Measurements from ENCODE around the gene IHH. TPM values are rescaled to one million over a fixed set of nuclear protein-coding genes. Genes with fewer than 3 reads are reported as not detected.

Gene IHH
- total RNA-seq, 1 donor from 2014 or later = 0.16 TPM

- peaks cover 11% of the 10 kb centered on the region for H3K27me3 Mint-ChIP-seq (ENCODE audit: low read depth)
- H3K36me3 Mint-ChIP-seq (ENCODE audit: low read depth) = no peaks in the 10 kb centered on the region
- TF ChIP-seq CTCF (conservative IDR thresholded peaks at IDR 0.05) = no peak
- H3K4me3 Mint-ChIP-seq = no peak overlapping the region
- peaks cover 17% of the 10 kb centered on the region for H3K4me1 Mint-ChIP-seq
- H3K27ac Mint-ChIP-seq (ENCODE audit: unreplicated experiment) = no peak overlapping the region
- H3K9me3 Mint-ChIP-seq = no peaks in the 10 kb centered on the region
- DNase-seq (ENCODE audit: low read depth, low spot score) = peak; percentile 13
Observed at GRCh38 chr2:219025637-219026585, 34.8 kb downstream of the IHH start.

- Mint-ChIP-seq H3K4me1 (peaks cover 14% of the 10 kb centered on the region), H3K27me3 (ENCODE audit: low read depth) (peaks cover 9% of the 10 kb centered on the region), H3K4me3 (no peak overlapping the region), H3K36me3 (ENCODE audit: low read depth) (no peaks in the 10 kb centered on the region), H3K9me3 (no peaks in the 10 kb centered on the region), H3K27ac (ENCODE audit: unreplicated experiment) (no peak overlapping the region)
- no peak for DNase-seq (ENCODE audit: low read depth, low spot score)
- no peak for TF ChIP-seq CTCF (conservative IDR thresholded peaks at IDR 0.05)
Observed at GRCh38 chr2:219024059-219024458, 36.7 kb downstream of the IHH start.

- Mint-ChIP-seq H3K27ac (ENCODE audit: unreplicated experiment) (no peak overlapping the region), H3K36me3 (ENCODE audit: low read depth) (no peaks in the 10 kb centered on the region), H3K27me3 (ENCODE audit: low read depth) (peaks cover 11% of the 10 kb centered on the region), H3K4me3 (no peak overlapping the region), H3K4me1 (peaks cover 14% of the 10 kb centered on the region), H3K9me3 (no peaks in the 10 kb centered on the region)
- no peak for DNase-seq (ENCODE audit: low read depth, low spot score)
- TF ChIP-seq CTCF (conservative IDR thresholded peaks at IDR 0.05) = no peak
Observed at GRCh38 chr2:219023045-219023605, 37.6 kb downstream of the IHH start.

- H3K27me3 Mint-ChIP-seq (ENCODE audit: low read depth) = peaks cover 14% of the 10 kb centered on the region
- no peak for DNase-seq (ENCODE audit: low read depth, low spot score)
- peaks cover 14% of the 10 kb centered on the region for H3K4me1 Mint-ChIP-seq
- H3K36me3 Mint-ChIP-seq (ENCODE audit: low read depth) = no peaks in the 10 kb centered on the region
- no peaks in the 10 kb centered on the region for H3K9me3 Mint-ChIP-seq
- TF ChIP-seq CTCF (conservative IDR thresholded peaks at IDR 0.05) = no peak
- H3K27ac Mint-ChIP-seq (ENCODE audit: unreplicated experiment) = no peak overlapping the region
- no peak overlapping the region for H3K4me3 Mint-ChIP-seq
Observed at GRCh38 chr2:219022616-219023015, 38.1 kb downstream of the IHH start.

GRCh38 chr2:219022041-219022440, 38.7 kb downstream of the IHH start:
- peaks cover 14% of the 10 kb centered on the region for H3K27me3 Mint-ChIP-seq (ENCODE audit: low read depth)
- H3K36me3 Mint-ChIP-seq (ENCODE audit: low read depth) = no peaks in the 10 kb centered on the region
- H3K9me3 Mint-ChIP-seq = no peaks in the 10 kb centered on the region
- TF ChIP-seq CTCF (conservative IDR thresholded peaks at IDR 0.05) = no peak
- H3K4me1 Mint-ChIP-seq = peaks cover 14% of the 10 kb centered on the region
- no peak for DNase-seq (ENCODE audit: low read depth, low spot score)
- H3K27ac Mint-ChIP-seq (ENCODE audit: unreplicated experiment) = no peak overlapping the region
- H3K4me3 Mint-ChIP-seq = no peak overlapping the region
